ENCODE measurements around the gene ZNF280A. TPM values are rescaled to one million over a fixed set of nuclear protein-coding genes. Genes with fewer than 3 reads are reported as not detected.

ZNF280A gene
- total and polyA plus RNA-seq, 8 donors = not detected

DNA sequence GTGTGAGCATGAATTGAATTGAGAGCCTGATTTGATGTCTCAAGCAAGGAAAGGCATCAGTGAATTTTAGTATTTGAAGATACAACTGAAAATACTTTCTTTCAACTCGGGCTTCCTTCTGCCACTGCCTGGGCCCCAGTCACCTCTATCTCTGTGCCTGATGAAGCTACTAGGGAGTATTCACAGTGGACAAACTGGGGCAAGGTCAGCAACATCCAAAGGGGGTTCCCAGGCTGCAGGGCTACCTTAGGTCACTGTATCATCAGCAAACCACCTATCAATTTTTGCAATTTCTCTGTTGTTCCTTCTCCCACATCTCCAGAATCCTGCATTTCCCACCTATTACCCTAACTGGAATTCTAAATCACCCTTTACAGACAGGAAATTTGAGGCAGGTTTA, 28.8 kb upstream of the ZNF280A start:
- Histone ChIP-seq H3K4me3 (no peak overlapping the region), H3K27ac (no peak overlapping the region), H3K4me1 (no peaks in the 10 kb centered on the region), H3K27me3 (peaks cover 0 to 6% of the 10 kb centered on the region in 2 donors), H3K9me3 (no peaks in the 10 kb centered on the region), H3K36me3 (no peaks in the 10 kb centered on the region)
- TF ChIP-seq CTCF (IDR thresholded peaks at IDR 0.05) = no peak
- no peak for ATAC-seq
- no peak for DNase-seq
- intact Hi-C loops (cut with DNase I) = no loop called here

- intact Hi-C loops (cut with DNase I) = no loop called here
- DNase-seq (no peak), ATAC-seq (no peak)
- no peaks in the 10 kb centered on the region for H3K36me3 ChIP-seq
- peaks cover 0 to 6% of the 10 kb centered on the region in 2 donors for H3K27me3 ChIP-seq
- no peak overlapping the region for H3K27ac ChIP-seq
- no peaks in the 10 kb centered on the region for H3K9me3 ChIP-seq
- no peak for TF ChIP-seq CTCF (IDR thresholded peaks at IDR 0.05)
- H3K4me1 ChIP-seq = no peaks in the 10 kb centered on the region
- H3K4me3 ChIP-seq = no peak overlapping the region
Measured at GRCh38 chr22:22548317-22548716, 28.2 kb upstream of the ZNF280A start.

DNA sequence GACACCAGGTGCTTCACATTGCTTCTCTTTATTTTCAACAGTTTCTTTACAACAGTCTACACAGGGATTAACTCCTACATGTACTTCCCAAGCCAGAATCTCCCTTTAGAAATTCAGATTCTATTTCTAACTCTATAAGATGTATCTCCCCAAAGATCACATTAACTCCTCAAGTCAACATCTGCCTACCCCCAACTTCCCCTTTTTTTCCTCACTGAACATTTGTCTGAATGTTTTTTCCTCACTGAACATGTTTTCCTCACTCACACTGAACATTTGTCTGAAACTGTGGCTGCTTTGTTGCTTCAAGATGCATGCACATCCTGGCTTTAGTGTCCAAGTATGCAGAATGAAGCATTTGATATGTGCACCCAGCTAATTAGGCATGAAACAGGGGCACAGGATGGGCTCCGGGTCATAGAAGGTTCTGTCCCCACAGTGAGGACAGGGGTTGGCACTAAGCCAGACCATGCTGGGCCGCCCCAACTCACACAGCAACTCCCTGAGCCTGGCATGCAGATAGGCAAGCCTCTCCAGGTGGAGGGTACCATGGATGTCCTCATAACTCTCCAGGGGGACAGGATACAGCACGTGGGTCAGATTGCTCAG, 27.7 kb upstream of the ZNF280A start:
- Histone ChIP-seq H3K9me3 (no peaks in the 10 kb centered on the region), H3K4me1 (no peaks in the 10 kb centered on the region), H3K27me3 (peaks cover 0 to 6% of the 10 kb centered on the region in 2 donors), H3K4me3 (no peak overlapping the region), H3K36me3 (no peaks in the 10 kb centered on the region), H3K27ac (no peak overlapping the region)
- TF ChIP-seq CTCF (IDR thresholded peaks at IDR 0.05) = no peak
- ATAC-seq (no peak), DNase-seq (no peak)
- intact Hi-C loops (cut with DNase I) = no loop called here

- no peak for DNase-seq
- Histone ChIP-seq H3K4me1 (no peaks in the 10 kb centered on the region), H3K36me3 (no peaks in the 10 kb centered on the region), H3K4me3 (no peak overlapping the region), H3K27ac (no peak overlapping the region), H3K27me3 (peaks cover 0 to 6% of the 10 kb centered on the region in 2 donors), H3K9me3 (no peaks in the 10 kb centered on the region)
- TF ChIP-seq CTCF (IDR thresholded peaks at IDR 0.05) = no peak
- no peak for ATAC-seq
- intact Hi-C loops (cut with DNase I) = no loop called here
Measured at GRCh38 chr22:22547226-22547625, 27.2 kb upstream of the ZNF280A start.

- Histone ChIP-seq H3K27me3 (peaks cover 0 to 6% of the 10 kb centered on the region in 2 donors), H3K4me1 (no peaks in the 10 kb centered on the region), H3K36me3 (no peaks in the 10 kb centered on the region), H3K4me3 (no peak overlapping the region), H3K27ac (no peak overlapping the region), H3K9me3 (no peaks in the 10 kb centered on the region)
- DNase-seq (no peak), ATAC-seq (no peak)
- intact Hi-C loops (cut with DNase I) = no loop called here
- TF ChIP-seq CTCF (IDR thresholded peaks at IDR 0.05) = no peak
Measured at GRCh38 chr22:22546490-22546889, 26.4 kb upstream of the ZNF280A start.

All from left lung (tissue), 10 donors.